ENCODE measurements around the gene OMP. TPM values are rescaled to one million over a fixed set of nuclear protein-coding genes. Genes with fewer than 3 reads are reported as not detected.

OMP gene
- total and polyA plus RNA-seq, 2 donors (not counting 3 experiments of a cell fraction or from before 2014, with no cell fraction given): 0.80 TPM; not detected in 1

- Histone ChIP-seq H3K4me2 (ENCODE audit: insufficient read depth, low read length) (no peak overlapping the region), H3K4me3 (replicated peaks in 1 of 3; ENCODE audit: insufficient read depth in 1 of 3, low read depth in 1 of 3, low read length in 3 of 3) (no peak overlapping the region), H3K9ac (replicated peaks; ENCODE audit: extremely low read depth, insufficient read depth, low read length) (no peak overlapping the region), H3K9me1 (replicated peaks; ENCODE audit: control insufficient read depth, extremely low read depth, insufficient read depth, low read length) (no peaks in the 10 kb centered on the region), H3K4me1 (ENCODE audit: control insufficient read depth, extremely low read depth, insufficient read depth, low read length) (peaks cover 5% of the 10 kb centered on the region), H3K27ac (ENCODE audit: insufficient read depth, low read depth, low read length) (no peak overlapping the region), H4K20me1 (replicated peaks; ENCODE audit: control insufficient read depth, extremely low read depth, insufficient read depth, low read length) (no peaks in the 10 kb centered on the region), H2AFZ (ENCODE audit: low read depth, low read length) (no peak overlapping the region), H3K79me2 (ENCODE audit: control insufficient read depth, insufficient read depth, low read length) (no peaks in the 10 kb centered on the region), H3K36me3 (ENCODE audit: control insufficient read depth in 2 of 2, extremely low read depth in 1 of 2, insufficient read depth in 2 of 2, low read length in 2 of 2) (peaks cover 0 to 7% of the 10 kb centered on the region in 2 experiments), H3K9me3 (replicated peaks; ENCODE audit: control insufficient read depth, insufficient read depth, low read length) (no peaks in the 10 kb centered on the region), H3K27me3 (ENCODE audit: control insufficient read depth in 2 of 2, insufficient read depth in 2 of 2, low read length in 2 of 2) (no peaks in the 10 kb centered on the region)
- dilution Hi-C loops (cut with MboI; ENCODE audit: extremely low pct_ligation_motif_present, low sequenced_read_pairs): no loop called here
- no peak for FAIRE-seq
- no peak for TF ChIP-seq FOS (IDR thresholded peaks at IDR 0.05; ENCODE audit: borderline replicate concordance, insufficient read depth, low read length)
- TF ChIP-seq MAX (IDR thresholded peaks at IDR 0.05; ENCODE audit: insufficient read depth, insufficient read length): no peak
- CTCF ChIA-PET: interaction anchor here (1.0 to 2.6 kb wide), 4 partner anchors 15 to 75 kb away, joined by 3 to 11 read pairs (median 4); no protein-coding TSS in a partner anchor
- DNase-seq (ENCODE audit: low read depth, low spot score): no peak
- BruUV-seq (replicated peaks): no TSS peak
- POLR2A ChIA-PET: no interaction called here
- intact Hi-C loops (cut with micrococcal nuclease): no loop called here
Observed at GRCh38 chr11:77122576-77123212, 20.1 kb downstream of the OMP start.

- DNase-seq (ENCODE audit: low read depth, low spot score): no peak
- BruUV-seq (replicated peaks): no TSS peak
- ChIA-PET POLR2A (no interaction called here), CTCF (interaction anchor here (1.1 to 1.4 kb wide), 2 partner anchors 9 to 76 kb away, joined by 3 to 5 read pairs; no protein-coding TSS in a partner anchor)
- Histone ChIP-seq H3K4me3 (replicated peaks in 1 of 3; ENCODE audit: insufficient read depth in 1 of 3, low read depth in 1 of 3, low read length in 3 of 3) (no peak overlapping the region), H3K4me1 (ENCODE audit: control insufficient read depth, extremely low read depth, insufficient read depth, low read length) (peaks cover 10% of the 10 kb centered on the region), H3K27ac (ENCODE audit: insufficient read depth, low read depth, low read length) (no peak overlapping the region), H3K36me3 (ENCODE audit: control insufficient read depth in 2 of 2, extremely low read depth in 1 of 2, insufficient read depth in 2 of 2, low read length in 2 of 2) (peaks cover 0 to 7% of the 10 kb centered on the region in 2 experiments), H4K20me1 (replicated peaks; ENCODE audit: control insufficient read depth, extremely low read depth, insufficient read depth, low read length) (no peaks in the 10 kb centered on the region), H3K9me3 (replicated peaks; ENCODE audit: control insufficient read depth, insufficient read depth, low read length) (no peaks in the 10 kb centered on the region), H3K9ac (replicated peaks; ENCODE audit: extremely low read depth, insufficient read depth, low read length) (no peak overlapping the region), H3K9me1 (replicated peaks; ENCODE audit: control insufficient read depth, extremely low read depth, insufficient read depth, low read length) (no peaks in the 10 kb centered on the region), H3K79me2 (ENCODE audit: control insufficient read depth, insufficient read depth, low read length) (no peaks in the 10 kb centered on the region), H3K4me2 (ENCODE audit: insufficient read depth, low read length) (no peak overlapping the region), H2AFZ (ENCODE audit: low read depth, low read length) (no peak overlapping the region), H3K27me3 (ENCODE audit: control insufficient read depth in 2 of 2, insufficient read depth in 2 of 2, low read length in 2 of 2) (no peaks in the 10 kb centered on the region)
- dilution Hi-C loops (cut with MboI; ENCODE audit: extremely low pct_ligation_motif_present, low sequenced_read_pairs) (no loop called here), intact Hi-C loops (cut with micrococcal nuclease) (no loop called here)
- FAIRE-seq: no peak
- TF ChIP-seq GATA2 (IDR thresholded peaks at IDR 0.05; ENCODE audit: insufficient read depth, insufficient read length, low read depth, low read length): no peak
- TF ChIP-seq POLR2A (IDR thresholded peaks at IDR 0.05; ENCODE audit: low read depth, low read length): no peak
- TF ChIP-seq CTCF (IDR thresholded peaks at IDR 0.05; ENCODE audit: extremely low read depth in 1 of 2, insufficient read depth in 1 of 2, low read depth in 1 of 2, low read length in 2 of 2): no peak
- TF ChIP-seq MAX (IDR thresholded peaks at IDR 0.05; ENCODE audit: insufficient read depth, insufficient read length): no peak
- TF ChIP-seq EZH2 (IDR thresholded peaks at IDR 0.05; ENCODE audit: borderline replicate concordance, low read depth, low read length, severe bottlenecking): no peak
- no peak for TF ChIP-seq JUN (IDR thresholded peaks at IDR 0.05; ENCODE audit: borderline replicate concordance, insufficient read depth, insufficient read length, low read depth)
- no peak for TF ChIP-seq POLR2AphosphoS5 (IDR thresholded peaks at IDR 0.05; ENCODE audit: insufficient read depth, low read depth, low read length)
- no peak for TF ChIP-seq MYC (IDR thresholded peaks at IDR 0.05; ENCODE audit: low read depth, low read length)
- TF ChIP-seq FOS (IDR thresholded peaks at IDR 0.05; ENCODE audit: borderline replicate concordance, insufficient read depth, low read length): no peak
Observed at GRCh38 chr11:77123591-77123990, 21.0 kb downstream of the OMP start.

Measured in endothelial cell of umbilical vein (primary cell).